ENCODE measurements around the gene FGD6. TPM values are rescaled to one million over a fixed set of nuclear protein-coding genes. Genes with fewer than 3 reads are reported as not detected.
"Not testable (repeated sequence)": the region's sequence is repeated elsewhere in the genome, so short reads cannot be mapped to it uniquely, and the experiment has no call there.

Gene FGD6
- total RNA-seq, 2 donors from 2014 or later, result 9.9 to 13.9 TPM

GRCh38 chr12:95107362-95107761 lies 109.9 kb downstream of the FGD6 start:
- no peak overlapping the region for H3K27ac ChIP-seq
- peaks cover 4% of the 10 kb centered on the region for H3K4me1 ChIP-seq (replicated peaks)
- no peaks in the 10 kb centered on the region for H3K9me3 ChIP-seq
- DNase-seq (ENCODE audit: low spot score), result no peak
- no peaks in the 10 kb centered on the region for H3K27me3 ChIP-seq (replicated peaks; ENCODE audit: insufficient read depth)
- H3K4me3 ChIP-seq, result no peak overlapping the region
- intact Hi-C loops (cut with DNase I), result no loop called here
- no peaks in the 10 kb centered on the region for H3K36me3 ChIP-seq
- TF ChIP-seq CTCF (IDR thresholded peaks at IDR 0.05) (no peak), POLR2A (IDR thresholded peaks at IDR 0.05) (no peak), POLR2AphosphoS5 (IDR thresholded peaks at IDR 0.05) (no peak)
- 90% methylated on average over 7 of the region's 7 CpGs for WGBS

DNA sequence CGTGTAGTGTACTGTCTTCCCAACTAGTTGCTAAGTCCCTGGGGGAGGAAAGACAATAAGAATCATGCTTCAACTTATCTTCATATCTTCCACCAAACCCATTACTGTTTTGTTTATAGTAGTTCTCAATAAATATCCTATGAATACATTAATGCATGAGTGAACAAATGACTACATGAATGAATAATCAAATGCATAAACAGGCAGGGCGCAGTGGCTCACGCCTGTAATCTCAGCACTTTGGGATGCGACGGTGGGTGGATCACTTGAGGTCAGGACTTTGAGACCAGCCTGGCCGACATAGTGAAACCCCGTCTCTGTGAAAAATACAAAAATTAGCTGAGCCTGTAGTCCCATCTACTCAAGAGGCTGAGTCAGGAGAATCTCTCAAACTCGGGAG lies 111.7 kb downstream of the FGD6 start:
- WGBS, result 93% methylated on average over 8 of the region's 8 CpGs
- no peak for DNase-seq (ENCODE audit: low spot score)
- Histone ChIP-seq H3K4me3 (no peak overlapping the region), H3K36me3 (no peaks in the 10 kb centered on the region), H3K27me3 (replicated peaks; ENCODE audit: insufficient read depth) (no peaks in the 10 kb centered on the region), H3K27ac (no peak overlapping the region), H3K9me3 (no peaks in the 10 kb centered on the region), H3K4me1 (replicated peaks) (peaks cover 4% of the 10 kb centered on the region)
- intact Hi-C loops (cut with DNase I), result no loop called here
- TF ChIP-seq CTCF (IDR thresholded peaks at IDR 0.05) (no peak), POLR2AphosphoS5 (IDR thresholded peaks at IDR 0.05) (no peak), POLR2A (IDR thresholded peaks at IDR 0.05) (no peak)

GRCh38 chr12:95104919-95105452 lies 112.3 kb downstream of the FGD6 start:
- WGBS, result 94% methylated on average over 2 of the region's 2 CpGs
- intact Hi-C loops (cut with DNase I), result no loop called here
- H3K36me3 ChIP-seq, result no peaks in the 10 kb centered on the region
- H3K27me3 ChIP-seq (replicated peaks; ENCODE audit: insufficient read depth), result no peaks in the 10 kb centered on the region
- peaks cover 4% of the 10 kb centered on the region for H3K4me1 ChIP-seq (replicated peaks)
- no peaks in the 10 kb centered on the region for H3K9me3 ChIP-seq
- TF ChIP-seq CTCF (IDR thresholded peaks at IDR 0.05) (no peak), POLR2A (IDR thresholded peaks at IDR 0.05) (no peak), POLR2AphosphoS5 (IDR thresholded peaks at IDR 0.05) (no peak)
- H3K4me3 ChIP-seq, result no peak overlapping the region
- no peak overlapping the region for H3K27ac ChIP-seq
- DNase-seq (ENCODE audit: low spot score), result no peak

GRCh38 chr12:95102916-95103671 lies 114.2 kb downstream of the FGD6 start:
- intact Hi-C loops (cut with DNase I), result no loop called here
- Histone ChIP-seq H3K4me1 (replicated peaks) (peaks cover 4% of the 10 kb centered on the region), H3K9me3 (no peaks in the 10 kb centered on the region), H3K4me3 (no peak overlapping the region), H3K36me3 (no peaks in the 10 kb centered on the region), H3K27ac (no peak overlapping the region), H3K27me3 (replicated peaks; ENCODE audit: insufficient read depth) (no peaks in the 10 kb centered on the region)
- DNase-seq (ENCODE audit: low spot score), result peak; percentile 49
- TF ChIP-seq POLR2AphosphoS5 (IDR thresholded peaks at IDR 0.05) (peak; percentile 86), POLR2A (IDR thresholded peaks at IDR 0.05) (no peak), CTCF (IDR thresholded peaks at IDR 0.05) (no peak)
- whole genome bisulfite sequencing, result 27% methylated on average over 8 of the region's 8 CpGs

GRCh38 chr12:95101957-95102356 lies 115.3 kb downstream of the FGD6 start:
- H3K27me3 ChIP-seq (replicated peaks; ENCODE audit: insufficient read depth); H3K4me1 ChIP-seq (replicated peaks); DNase-seq (ENCODE audit: low spot score); H3K36me3 ChIP-seq; H3K4me3 ChIP-seq; H3K9me3 ChIP-seq; intact Hi-C loops (cut with DNase I); H3K27ac ChIP-seq: not testable (repeated sequence)
- WGBS, result 93% methylated on average over 5 of the region's 5 CpGs
